ENCODE data around the gene TEX48.

DNA sequence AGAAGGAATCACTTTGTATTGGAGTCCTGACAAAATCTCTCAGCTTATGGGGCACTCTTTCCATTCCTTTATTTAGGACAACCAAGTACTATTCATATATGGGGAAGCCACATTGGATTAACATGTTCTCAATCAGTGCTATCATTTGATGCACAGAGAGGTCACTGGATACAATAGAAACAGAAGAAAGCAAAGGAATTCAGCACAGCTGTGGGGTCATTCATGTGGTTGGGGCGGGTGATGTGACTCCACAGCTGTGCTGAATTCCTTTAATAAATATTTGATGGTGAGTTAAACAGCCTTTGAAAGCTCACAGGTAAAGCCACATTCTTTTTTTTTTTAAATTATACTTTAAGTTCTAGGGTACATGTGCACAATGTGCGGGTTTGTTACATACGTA is 854 bp upstream of the TEX48 start:
- TF ChIP-seq EZH2 (IDR thresholded peaks at IDR 0.05; ENCODE audit: insufficient read depth, poor library complexity, severe bottlenecking) (no peak), EZH2phosphoT487 (IDR thresholded peaks at IDR 0.05; ENCODE audit: insufficient read depth, low read depth) (no peak)

All from GM23248 (cell line).